HepG2 (cell line): ENCODE measurements around the gene SLBP.

ENCODE experiments used
- FOXK1 ChIP-seq: sonication (generic); formaldehyde crosslinking; IDR thresholded peaks from 2 replicates; pipeline ENCODE4 v1.4.0; 2020; ENCODE audit warnings: low read depth, missing genetic modification reagents, borderline replicate concordance
- GABPA ChIP-seq, 2 experiments: IDR thresholded peaks; 2 replicates each; pipeline ENCODE4 v1.6.1; 2011 to 2016; ENCODE audit warnings: low read depth in 2 of 2, low read length in 1 of 2, missing biosample characterization in 1 of 2, missing genetic modification characterization in 1 of 2
- JUNB ChIP-seq: sonication (generic); formaldehyde crosslinking; IDR thresholded peaks from 2 replicates; pipeline ENCODE4 v1.8.0; 2022; ENCODE audit warnings: missing genetic modification reagents, mild to moderate bottlenecking, borderline replicate concordance
- MAX ChIP-seq: IDR thresholded peaks from 2 replicates; pipeline ENCODE4 v1.6.1; 2012; ENCODE audit warnings: inconsistent platforms
- PRDM10 ChIP-seq: sonication (generic); formaldehyde crosslinking; IDR thresholded peaks from 2 replicates; pipeline ENCODE4 v1.4.0; 2020; ENCODE audit warnings: low read depth, missing genetic modification reagents
- REST ChIP-seq, 2 experiments: IDR thresholded peaks; 2 replicates each; pipeline ENCODE4 v1.6.1; 2011 to 2012; ENCODE audit warnings: low read length in 2 of 2, borderline replicate concordance in 1 of 2, low read depth in 1 of 2, mild to moderate bottlenecking in 1 of 2, moderate library complexity in 1 of 2
- TCF7 ChIP-seq: sonication (generic); IDR thresholded peaks from 2 replicates; pipeline ENCODE4 v1.6.1; 2016; ENCODE audit warnings: antibody characterized with exemption, low read depth
- ZNF382 ChIP-seq: sonication (generic); formaldehyde crosslinking; IDR thresholded peaks from 2 replicates; pipeline ENCODE4 v1.5.0; 2020; ENCODE audit warnings: missing genetic modification reagents, mild to moderate bottlenecking, borderline replicate concordance
- ZNF530 ChIP-seq: sonication (generic); formaldehyde crosslinking; IDR thresholded peaks from 2 replicates; pipeline ENCODE4 v1.5.0; 2020; ENCODE audit warnings: low read depth, mild to moderate bottlenecking, missing genetic modification reagents

- TF ChIP-seq JUNB (CRISPR knock-in tag) (no peak), PRDM10 (CRISPR knock-in tag) (peak; percentile 84), ZNF382 (CRISPR knock-in tag) (no peak), TCF7 (no peak), GABPA (IDR thresholded peaks at IDR 0.05; ENCODE audit: low read depth, low read length) (no peak), GABPA (CRISPR knock-in tag; IDR thresholded peaks at IDR 0.05; ENCODE audit: low read depth) (peak; percentile 90), MAX (no peak; the same call in none of the 2 replicates), FOXK1 (CRISPR knock-in tag) (peak; percentile 77; the same call in 1 of the 2 replicates), ZNF530 (CRISPR knock-in tag) (no peak), REST (IDR thresholded peaks at IDR 0.05; ENCODE audit: borderline replicate concordance in 1 of 2, low read depth in 1 of 2, low read length in 2 of 2) (no peak)
Measured at GRCh38 chr4:1721003-1721665, 9.0 kb upstream of the SLBP start, which contains the start of the genes TACC3 and TMEM129.
